ENCODE results near the gene IGDCC3. TPM values are rescaled to one million over a fixed set of nuclear protein-coding genes. Genes with fewer than 3 reads are reported as not detected.

IGDCC3 gene
- total and polyA plus RNA-seq, 2 of the 8 experiments (the other 6 are each of a cell fraction or from before 2014, with no cell fraction given) = 26.8 to 45.7 TPM

GRCh38 chr15:65342493-65342892 lies 35.3 kb downstream of the IGDCC3 start:
- Histone ChIP-seq H3K4me1 (replicated peaks in 1 of 4; ENCODE audit: control insufficient read depth in 3 of 4, insufficient read depth in 4 of 4, low read length in 3 of 4) (peaks cover 5 to 19% (median 9%) of the 10 kb centered on the region in 4 experiments), H4K20me1 (replicated peaks in 1 of 2; ENCODE audit: control insufficient read depth in 1 of 2, insufficient read depth in 2 of 2, low read length in 2 of 2) (peaks cover 0 to 9% of the 10 kb centered on the region in 2 experiments), H4K8ac (ENCODE audit: extremely low read depth, insufficient read depth, low read length) (no peak overlapping the region), H3K79me2 (ENCODE audit: control insufficient read depth in 1 of 2, insufficient read depth in 2 of 2, low read length in 2 of 2) (peaks cover 0 to 9% of the 10 kb centered on the region in 2 experiments; a peak in 1 of 4 replicates), H3K4me3 (ENCODE audit: extremely low read depth in 1 of 4, insufficient read depth in 2 of 4, low read depth in 3 of 4, low read length in 4 of 4) (no peak overlapping the region), H3K36me3 (ENCODE audit: control insufficient read depth in 2 of 4, insufficient read depth in 4 of 4, low read length in 3 of 4) (no peaks in the 10 kb centered on the region), H3K4ac (replicated peaks; ENCODE audit: insufficient read length, low read depth, low read length) (no peak overlapping the region), H4K91ac (replicated peaks; ENCODE audit: insufficient read length, low read length) (no peak overlapping the region), H2BK5ac (ENCODE audit: low read depth, low read length) (no peak overlapping the region), H3K18ac (ENCODE audit: extremely low read depth, low read length) (no peak overlapping the region), H3K27me3 (replicated peaks in 1 of 4; ENCODE audit: control insufficient read depth in 3 of 4, extremely low read depth in 1 of 4, insufficient read depth in 3 of 4, low read length in 3 of 4) (no peaks in the 10 kb centered on the region), H2BK15ac (ENCODE audit: low read length) (no peak overlapping the region), H3K9ac (replicated peaks in 1 of 4; ENCODE audit: extremely low read depth in 1 of 4, low read depth in 3 of 4, low read length in 3 of 4) (no peak overlapping the region), H3K79me1 (ENCODE audit: low read depth, low read length) (peaks cover 6% of the 10 kb centered on the region), H3K27ac (ENCODE audit: low read depth, low read length) (no peak overlapping the region), H2BK120ac (replicated peaks; ENCODE audit: low read depth, low read length) (no peak overlapping the region), H2BK20ac (ENCODE audit: low read length) (0 out of 2 replicates have a peak overlapping the region, but pooled peaks have one; percentile 43), H3K4me2 (ENCODE audit: insufficient read depth in 1 of 2, low read depth in 2 of 2, low read length in 2 of 2) (no peak overlapping the region), H3K23ac (ENCODE audit: insufficient read length) (no peak overlapping the region), H3K14ac (ENCODE audit: insufficient read length) (no peak overlapping the region), H3K23me2 (ENCODE audit: low read depth, low read length) (no peaks in the 10 kb centered on the region), H2BK12ac (ENCODE audit: low read depth, low read length) (no peak overlapping the region; the same call in 1 of the 2 replicates), H2AFZ (ENCODE audit: low read length) (no peak overlapping the region), H4K5ac (ENCODE audit: insufficient read length, low read depth, low read length) (no peak overlapping the region), H3K56ac (replicated peaks; ENCODE audit: insufficient read length, low read depth, low read length) (no peak overlapping the region), H2AK5ac (ENCODE audit: low read depth, low read length) (no peak overlapping the region), H3K9me3 (ENCODE audit: insufficient read depth in 2 of 2, low read depth in 1 of 2, low read length in 1 of 2) (no peaks in the 10 kb centered on the region)
- ChIA-PET POLR2A (ENCODE audit: partially characterized antibody) (interaction anchor here (0.8 to 1.5 kb wide), 2 partner anchors 35 to 37 kb away, joined by 3 to 5 read pairs; no protein-coding TSS in a partner anchor), CTCF (ENCODE audit: partially characterized antibody) (interaction anchor here (0.6 to 1.9 kb wide), 9 partner anchors 7 to 58 kb away, joined by 3 to 6 read pairs (median 4); no protein-coding TSS in a partner anchor)
- no peak for FAIRE-seq
- no peak for DNase-seq (ENCODE audit: low read depth in 1 of 2, low spot score in 2 of 2)
- TF ChIP-seq CREB1 (IDR thresholded peaks at IDR 0.05) = no peak
- 96% methylated on average over 9 of the region's 9 CpGs; no CpG with 5 or more reads in 1 of the 2 experiments for WGBS, 2 experiments (ENCODE audit: extremely low coverage in 1 of 2, insufficient coverage in 1 of 2, insufficient read length in 1 of 2, insufficient replicate concordance in 2 of 2, low coverage in 1 of 2, low lambda C conversion rate in 2 of 2, missing lambda C conversion rate in 1 of 2)

Data from H1 (cell line).